Muscle layer of duodenum (tissue), 2 donors: Measurements from ENCODE around the gene CREBRF.

Source experiments
- H3K27ac ChIP-seq: one replicate; pipeline ENCODE4 v1.7.0; 2013; ENCODE audit warnings: mild to moderate bottlenecking, low read length
- H3K27me3 ChIP-seq: one replicate; pipeline ENCODE4 v1.7.0; 2013; ENCODE audit warnings: low read depth, mild to moderate bottlenecking, control low read depth, low read length
- H3K36me3 ChIP-seq, 2 donors: one replicate each; pipeline ENCODE4 v1.7.0; 2013; ENCODE audit warnings: low read length in 2 of 2, control low read depth in 1 of 2, mild to moderate bottlenecking in 1 of 2; ENCODE audit not compliant: insufficient read depth in 2 of 2, control insufficient read depth in 1 of 2
- H3K4me1 ChIP-seq, 2 donors: one replicate each; pipeline ENCODE4 v1.7.0; 2013; ENCODE audit warnings: low read length in 2 of 2, mild to moderate bottlenecking in 2 of 2, control low read depth in 1 of 2, moderate library complexity in 1 of 2; ENCODE audit not compliant: insufficient read depth in 2 of 2, control insufficient read depth in 1 of 2
- H3K4me3 ChIP-seq, 2 donors: one replicate each; pipeline ENCODE4 v1.7.0; 2013; ENCODE audit warnings: low read length in 2 of 2, low read depth in 1 of 2, mild to moderate bottlenecking in 1 of 2
- H3K9me3 ChIP-seq, 2 donors: one replicate each; pipeline ENCODE4 v1.7.0; 2013; ENCODE audit warnings: low read length in 2 of 2, control low read depth in 1 of 2, mild to moderate bottlenecking in 1 of 2; ENCODE audit not compliant: control insufficient read depth in 1 of 2
- donor health status: healthy.

Gene CREBRF

GRCh38 chr5:173090639-173091038 lies 34.5 kb downstream of the CREBRF start:
- no peak overlapping the region for H3K27ac ChIP-seq
- H3K4me3 ChIP-seq: no peak overlapping the region
- peaks cover 14 to 25% of the 10 kb centered on the region in 2 donors for H3K36me3 ChIP-seq
- no peaks in the 10 kb centered on the region for H3K9me3 ChIP-seq
- H3K27me3 ChIP-seq: no peaks in the 10 kb centered on the region
- H3K4me1 ChIP-seq: peaks cover 0 to 11% of the 10 kb centered on the region in 2 donors

GRCh38 chr5:173091981-173092380 lies 35.8 kb downstream of the CREBRF start:
- Histone ChIP-seq H3K4me3 (no peak overlapping the region), H3K27me3 (no peaks in the 10 kb centered on the region), H3K4me1 (peaks cover 0 to 11% of the 10 kb centered on the region in 2 donors), H3K9me3 (no peaks in the 10 kb centered on the region), H3K27ac (no peak overlapping the region), H3K36me3 (peaks cover 12 to 21% of the 10 kb centered on the region in 2 donors)

GRCh38 chr5:173093606-173094005 lies 37.5 kb downstream of the CREBRF start:
- no peak overlapping the region for H3K27ac ChIP-seq
- H3K9me3 ChIP-seq: no peaks in the 10 kb centered on the region
- peaks cover 11 to 12% of the 10 kb centered on the region in 2 donors for H3K36me3 ChIP-seq
- H3K27me3 ChIP-seq: no peaks in the 10 kb centered on the region
- no peak overlapping the region for H3K4me3 ChIP-seq
- peaks cover 0 to 14% of the 10 kb centered on the region in 2 donors for H3K4me1 ChIP-seq

- no peak overlapping the region for H3K27ac ChIP-seq
- H3K4me3 ChIP-seq: no peak overlapping the region
- H3K36me3 ChIP-seq: peaks cover 11 to 12% of the 10 kb centered on the region in 2 donors
- H3K4me1 ChIP-seq: peaks cover 0 to 14% of the 10 kb centered on the region in 2 donors
- H3K27me3 ChIP-seq: no peaks in the 10 kb centered on the region
- no peaks in the 10 kb centered on the region for H3K9me3 ChIP-seq
Observed at GRCh38 chr5:173094012-173094661, 38.0 kb downstream of the CREBRF start.

GRCh38 chr5:173098787-173099186 lies 42.6 kb downstream of the CREBRF start:
- peaks cover 0 to 3% of the 10 kb centered on the region in 2 donors for H3K9me3 ChIP-seq
- H3K27me3 ChIP-seq: no peaks in the 10 kb centered on the region
- no peak overlapping the region for H3K27ac ChIP-seq
- H3K4me3 ChIP-seq: no peak overlapping the region
- peaks cover 0 to 11% of the 10 kb centered on the region in 2 donors for H3K4me1 ChIP-seq
- peaks cover 0 to 6% of the 10 kb centered on the region in 2 donors for H3K36me3 ChIP-seq

- Histone ChIP-seq H3K9me3 (peaks cover 0 to 3% of the 10 kb centered on the region in 2 donors), H3K36me3 (peaks cover 0 to 6% of the 10 kb centered on the region in 2 donors), H3K4me3 (no peak overlapping the region), H3K27me3 (no peaks in the 10 kb centered on the region), H3K27ac (no peak overlapping the region), H3K4me1 (peaks cover 0 to 4% of the 10 kb centered on the region in 2 donors)
Observed at GRCh38 chr5:173099461-173099860, 43.3 kb downstream of the CREBRF start.

DNA sequence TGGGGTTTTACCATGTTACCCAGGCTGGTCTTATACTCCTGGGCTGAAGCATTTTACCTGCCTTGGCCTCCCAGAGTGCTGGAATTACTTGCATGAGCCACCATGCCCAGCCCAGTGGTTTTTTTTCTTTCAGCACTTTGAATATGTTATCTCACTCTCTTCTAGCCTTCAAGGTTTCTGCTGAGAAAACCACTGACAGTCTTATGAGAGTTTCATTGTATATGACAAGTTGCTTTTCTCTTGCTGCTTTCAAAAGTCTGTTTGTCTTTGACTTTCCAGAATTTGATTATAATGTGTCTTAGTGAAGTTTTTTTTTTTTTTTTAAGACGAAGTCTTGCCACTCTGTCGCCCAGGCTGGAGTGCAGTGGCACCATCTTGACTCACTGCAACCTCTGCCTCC lies 45.1 kb downstream of the CREBRF start:
- no peak overlapping the region for H3K4me3 ChIP-seq
- no peak overlapping the region for H3K27ac ChIP-seq
- H3K36me3 ChIP-seq: peaks cover 0 to 6% of the 10 kb centered on the region in 2 donors
- peaks cover 0 to 3% of the 10 kb centered on the region in 2 donors for H3K9me3 ChIP-seq
- H3K27me3 ChIP-seq: no peaks in the 10 kb centered on the region
- peaks cover 0 to 3% of the 10 kb centered on the region in 2 donors for H3K4me1 ChIP-seq

DNA sequence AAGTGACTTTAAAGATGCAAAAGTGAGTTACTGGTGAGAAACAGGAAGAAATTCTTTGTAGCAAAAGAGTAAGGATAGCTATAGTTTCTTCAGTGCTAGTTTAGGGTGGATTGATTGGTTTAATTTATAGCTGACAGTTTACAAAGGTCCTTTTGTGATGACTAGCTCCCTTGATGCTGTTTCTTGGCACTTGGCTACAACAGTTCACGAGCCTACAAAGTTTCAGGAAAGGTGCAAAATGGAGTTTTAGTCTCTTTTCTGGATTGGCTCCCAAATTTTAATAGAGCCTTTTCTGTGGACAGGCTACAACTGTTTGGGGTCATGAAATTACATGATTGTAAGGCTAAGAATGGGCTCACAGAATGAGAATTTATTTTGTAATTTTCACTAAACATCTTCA lies 47.3 kb downstream of the CREBRF start:
- Histone ChIP-seq H3K27ac (no peak overlapping the region), H3K4me1 (no peaks in the 10 kb centered on the region), H3K36me3 (peaks cover under 1 to 6% of the 10 kb centered on the region in 2 donors)

GRCh38 chr5:173108914-173109313 lies 52.8 kb downstream of the CREBRF start:
- no peak overlapping the region for H3K4me3 ChIP-seq
- no peak overlapping the region for H3K27ac ChIP-seq
- no peaks in the 10 kb centered on the region for H3K4me1 ChIP-seq
- H3K27me3 ChIP-seq: no peaks in the 10 kb centered on the region
- no peaks in the 10 kb centered on the region for H3K9me3 ChIP-seq
- H3K36me3 ChIP-seq: peaks cover 21 to 36% of the 10 kb centered on the region in 2 donors

More for the DNA sequence above, 47.3 kb downstream of the CREBRF start:
- no peak overlapping the region for H3K4me3 ChIP-seq
- H3K27me3 ChIP-seq: no peaks in the 10 kb centered on the region
- H3K9me3 ChIP-seq: peaks cover 0 to 3% of the 10 kb centered on the region in 2 donors

DNA sequence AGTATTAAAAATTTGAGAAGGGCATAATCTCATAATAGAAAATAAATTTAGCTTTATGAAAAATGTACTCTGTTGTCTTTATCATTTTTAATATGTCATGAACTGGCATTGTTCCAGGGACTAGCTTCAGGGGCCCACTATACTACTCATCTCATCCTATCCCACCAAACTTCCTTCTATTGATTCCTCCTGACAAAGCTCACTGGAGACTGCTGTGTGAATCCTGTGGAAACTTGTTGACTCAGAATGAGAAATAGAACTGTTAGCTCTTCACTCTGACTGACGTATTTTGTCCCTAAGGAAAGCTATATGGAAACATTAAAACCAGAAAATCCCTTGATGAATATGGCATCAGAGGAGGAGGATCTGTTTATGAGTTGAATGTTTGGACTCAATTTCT lies 58.4 kb downstream of the CREBRF start:
- H3K36me3 ChIP-seq: peaks cover 11 to 53% of the 10 kb centered on the region in 2 donors

GRCh38 chr5:173119719-173120118 lies 63.6 kb downstream of the CREBRF start:
- Histone ChIP-seq H3K4me3 (no peak overlapping the region), H3K9me3 (no peaks in the 10 kb centered on the region), H3K27me3 (no peaks in the 10 kb centered on the region), H3K36me3 (peaks cover 2 to 46% of the 10 kb centered on the region in 2 donors), H3K4me1 (no peaks in the 10 kb centered on the region), H3K27ac (no peak overlapping the region)

More for the DNA sequence above, 58.4 kb downstream of the CREBRF start:
- Histone ChIP-seq H3K4me1 (no peaks in the 10 kb centered on the region), H3K9me3 (no peaks in the 10 kb centered on the region), H3K27ac (no peak overlapping the region), H3K4me3 (no peak overlapping the region), H3K27me3 (no peaks in the 10 kb centered on the region)

GRCh38 chr5:173123416-173123815 lies 67.3 kb downstream of the CREBRF start:
- no peaks in the 10 kb centered on the region for H3K9me3 ChIP-seq
- H3K27me3 ChIP-seq: no peaks in the 10 kb centered on the region
- H3K36me3 ChIP-seq: peaks cover 2 to 45% of the 10 kb centered on the region in 2 donors
- H3K4me3 ChIP-seq: no peak overlapping the region
- no peak overlapping the region for H3K27ac ChIP-seq
- no peaks in the 10 kb centered on the region for H3K4me1 ChIP-seq
